Smooth muscle cell (in vitro differentiated cells): ENCODE results near the gene SYNDIG1. TPM values are rescaled to one million over a fixed set of nuclear protein-coding genes. Genes with fewer than 3 reads are reported as not detected.

ENCODE experiments used
- DNase-seq: peaks from one replicate; lab custom pipeline; 2025; ENCODE audit not compliant: unreplicated experiment; lab: John Stamatoyannopoulos, UW
- H2AFZ ChIP-seq: fragments of 200-600 bp; sonication (generic); 2 replicates; pipeline ENCODE4 v1.6.0; 2016; ENCODE audit warnings: antibody characterized with exemption, low read depth, mild to moderate bottlenecking
- H3F3A ChIP-seq: fragments of 200-600 bp; sonication (generic); 2 replicates; pipeline ENCODE4 v1.6.0; 2017; ENCODE audit warnings: antibody characterized with exemption, low read depth
- H3K27ac ChIP-seq: fragments of 200-600 bp; sonication (generic); 2 replicates; pipeline ENCODE4 v1.5.1; 2016; ENCODE audit warnings: low read depth, mild to moderate bottlenecking
- H3K27me3 ChIP-seq: fragments of 200-600 bp; sonication (generic); 2 replicates; pipeline ENCODE4 v1.6.1; 2016; ENCODE audit warnings: low read depth, mild to moderate bottlenecking
- H3K36me3 ChIP-seq: fragments of 200-600 bp; sonication (generic); 2 replicates; pipeline ENCODE4 v1.5.1; 2016; ENCODE audit warnings: low read depth
- H3K4me1 ChIP-seq: fragments of 200-600 bp; sonication (generic); 2 replicates; pipeline ENCODE4 v1.5.1; 2016; ENCODE audit warnings: low read depth
- H3K4me2 ChIP-seq: fragments of 200-600 bp; sonication (generic); 2 replicates; pipeline ENCODE4 v1.6.0; 2016; ENCODE audit warnings: mild to moderate bottlenecking
- H3K4me3 ChIP-seq: fragments of 200-600 bp; sonication (generic); 2 replicates; pipeline ENCODE4 v1.5.1; 2016; ENCODE audit warnings: mild to moderate bottlenecking
- H3K79me2 ChIP-seq: fragments of 200-600 bp; sonication (generic); 2 replicates; pipeline ENCODE4 v1.6.0; 2016; ENCODE audit warnings: low read depth, mild to moderate bottlenecking
- H3K9ac ChIP-seq: fragments of 200-600 bp; sonication (generic); 2 replicates; pipeline ENCODE4 v1.6.0; 2016; ENCODE audit warnings: low read depth
- H3K9me3 ChIP-seq: fragments of 200-600 bp; sonication (generic); replicated peaks from 2 replicates; pipeline ENCODE4 v1.5.1; 2016; ENCODE audit warnings: low read depth
- H4K20me1 ChIP-seq: fragments of 200-600 bp; sonication (generic); 2 replicates; pipeline ENCODE4 v1.6.0; 2016; ENCODE audit warnings: low read depth
- CTCF ChIP-seq: fragments of 200-600 bp; sonication (generic); IDR thresholded peaks from 2 replicates; pipeline ENCODE4 v1.5.1; 2017; ENCODE audit warnings: borderline replicate concordance, mild to moderate bottlenecking, antibody characterized with exemption; ENCODE audit not compliant: insufficient read depth, poor library complexity, severe bottlenecking
- WGBS: methylation state at CpG from one replicate; pipeline ENCODE4 v1.1.7; 2016; ENCODE audit warnings: low lambda C conversion rate; 5-methylcytosine and 5-hydroxymethylcytosine counted together
- polyA plus RNA-seq: library from polyadenylated mRNA; unstranded; fragments of >200 nt; fragmentation: Nextera tagmentation; extraction: Ambion mirVana; gene quantifications from 2 replicates; pipeline ENCODE4 v1.2.1, GENCODE V29; 2016
- total RNA-seq: library from RNA; depleted of rRNA; stranded (reverse); fragments of >200 nt; gene quantifications from 2 replicates; pipeline ENCODE4 v1.2.3, GENCODE V29; 2014

Gene SYNDIG1
- total and polyA plus RNA-seq, 2 experiments from 2014 or later = 1.8 to 2.2 TPM

DNA sequence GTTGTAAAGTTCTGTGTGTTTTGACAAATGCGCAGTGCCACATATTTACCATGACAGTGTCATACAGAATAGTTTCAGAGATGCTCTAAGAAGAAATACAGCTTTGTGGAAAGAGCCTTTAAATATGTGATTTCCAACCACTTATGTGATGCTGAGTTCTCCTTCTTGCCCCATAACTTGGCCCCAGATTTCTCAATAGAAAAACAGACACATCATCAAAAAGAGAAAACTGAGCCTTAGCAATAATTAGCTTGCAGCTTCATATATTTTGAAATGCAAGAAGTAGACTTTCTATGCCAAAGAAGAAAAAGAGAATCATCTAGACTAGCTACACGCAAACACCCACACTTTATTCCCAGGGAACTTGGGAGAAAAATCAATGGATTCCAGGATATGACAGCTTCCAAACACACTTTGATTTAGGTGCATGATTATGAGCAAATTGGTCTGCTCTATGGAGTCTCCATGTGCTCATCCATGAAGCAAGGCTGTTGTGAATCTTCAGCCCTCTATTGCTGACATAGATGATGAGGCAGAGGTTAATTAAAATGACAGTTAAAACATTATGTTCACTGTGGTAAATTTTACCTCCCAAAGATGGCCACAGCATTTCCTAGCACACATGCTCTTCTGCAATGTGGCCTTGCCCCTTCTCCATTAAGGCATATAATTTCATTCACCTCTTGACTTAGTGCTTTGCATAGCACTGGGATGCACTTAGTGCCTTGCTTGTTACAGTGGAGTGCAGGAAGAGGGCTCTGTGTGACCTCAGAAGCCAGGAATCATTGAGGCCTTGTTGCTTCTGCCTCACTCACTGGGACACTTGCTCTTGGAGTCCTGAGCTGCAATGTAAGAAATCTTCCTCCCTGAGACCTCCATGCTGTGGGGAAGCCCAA lies 174.6 kb downstream of the SYNDIG1 start:
- Histone ChIP-seq H3K9ac (no peak overlapping the region), H3K27ac (no peak overlapping the region), H3K27me3 (no peaks in the 10 kb centered on the region), H3K9me3 (no peaks in the 10 kb centered on the region), H3K36me3 (no peaks in the 10 kb centered on the region), H3K4me1 (no peaks in the 10 kb centered on the region), H3K4me2 (no peak overlapping the region), H3F3A (no peaks in the 10 kb centered on the region), H3K4me3 (no peak overlapping the region), H3K79me2 (no peaks in the 10 kb centered on the region), H4K20me1 (no peaks in the 10 kb centered on the region), H2AFZ (no peak overlapping the region)
- no peak for DNase-seq
- no peak for TF ChIP-seq CTCF
- WGBS = 95% methylated on average over 2 of the region's 2 CpGs

DNA sequence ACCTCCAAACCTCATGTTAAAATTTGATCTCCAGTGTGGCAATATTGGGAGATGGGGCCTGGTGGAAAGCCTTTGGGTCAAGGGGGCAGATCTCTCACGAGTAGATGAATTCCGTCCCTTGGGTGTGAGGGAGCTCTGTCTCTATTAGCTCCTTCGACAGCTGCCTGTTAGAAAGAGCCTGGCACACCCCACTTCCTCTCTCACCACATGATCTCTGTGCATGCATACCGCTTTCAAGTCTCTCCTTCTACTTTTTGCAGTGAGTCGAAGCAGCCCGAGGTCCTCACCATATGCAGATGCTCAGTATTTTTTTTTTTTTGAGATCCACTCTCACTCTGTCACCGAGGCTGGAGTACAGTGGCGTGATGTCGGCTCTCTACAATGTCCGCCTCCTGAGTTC lies 176.9 kb downstream of the SYNDIG1 start:
- no peak overlapping the region for H3K4me2 ChIP-seq
- H2AFZ ChIP-seq = no peak overlapping the region
- peaks cover 6% of the 10 kb centered on the region for H3K4me1 ChIP-seq
- no peaks in the 10 kb centered on the region for H3K27me3 ChIP-seq
- no peaks in the 10 kb centered on the region for H3K36me3 ChIP-seq
- H4K20me1 ChIP-seq = no peaks in the 10 kb centered on the region
- no peak overlapping the region for H3K27ac ChIP-seq
- H3K4me3 ChIP-seq = no peak overlapping the region
- H3K9me3 ChIP-seq = no peaks in the 10 kb centered on the region
- H3K9ac ChIP-seq = no peak overlapping the region
- no peak for TF ChIP-seq CTCF
- H3F3A ChIP-seq = peaks cover 7% of the 10 kb centered on the region
- 89% methylated on average over 10 of the region's 10 CpGs for WGBS
- no peaks in the 10 kb centered on the region for H3K79me2 ChIP-seq
- DNase-seq = no peak

- DNase-seq = no peak
- Histone ChIP-seq H3K9me3 (no peaks in the 10 kb centered on the region), H3K9ac (no peak overlapping the region), H4K20me1 (no peaks in the 10 kb centered on the region), H3K4me2 (no peak overlapping the region), H3K79me2 (no peaks in the 10 kb centered on the region), H3K27ac (no peak overlapping the region), H2AFZ (no peak overlapping the region), H3K4me3 (no peak overlapping the region), H3K36me3 (no peaks in the 10 kb centered on the region), H3K4me1 (peaks cover 6% of the 10 kb centered on the region), H3F3A (peaks cover 14% of the 10 kb centered on the region), H3K27me3 (no peaks in the 10 kb centered on the region)
- 74% methylated on average over 2 of the region's 2 CpGs for WGBS
- no peak for TF ChIP-seq CTCF
These were observed 178.3 kb downstream of the SYNDIG1 start for GRCh38 chr20:24647713-24648112.

- Histone ChIP-seq H3K79me2 (no peaks in the 10 kb centered on the region), H3K36me3 (no peaks in the 10 kb centered on the region), H3K9ac (no peak overlapping the region), H3K9me3 (no peaks in the 10 kb centered on the region), H3K4me2 (no peak overlapping the region), H3K27ac (no peak overlapping the region), H3F3A (peaks cover 14% of the 10 kb centered on the region), H4K20me1 (no peaks in the 10 kb centered on the region), H2AFZ (no peak overlapping the region), H3K27me3 (no peaks in the 10 kb centered on the region), H3K4me1 (peaks cover 6% of the 10 kb centered on the region), H3K4me3 (no peak overlapping the region)
- DNase-seq = no peak
- TF ChIP-seq CTCF = no peak
- 87% methylated on average over 4 of the region's 4 CpGs for WGBS
These were observed 179.1 kb downstream of the SYNDIG1 start for GRCh38 chr20:24648481-24648880.
